Sigmoid colon (tissue), 4 donors: Measurements from ENCODE around the gene RXRA.

Experiments
- EP300 ChIP-seq, 4 donors: sonication (generic); formaldehyde crosslinking; IDR thresholded peaks; one replicate each; pipeline ENCODE4 v1.6.1; 2017; ENCODE audit warnings: antibody characterized with exemption in 4 of 4
- POLR2A ChIP-seq, 2 donors: fragments of 450-650 bp; IDR thresholded peaks; one replicate each; pipeline ENCODE4 v1.6.1; 2016; ENCODE audit warnings: antibody characterized with exemption in 2 of 2, mild to moderate bottlenecking in 2 of 2, moderate library complexity in 2 of 2
- POLR2AphosphoS5 ChIP-seq, 4 donors: sonication (generic); formaldehyde crosslinking; IDR thresholded peaks; one replicate each; pipeline ENCODE4 v1.6.1; 2017; ENCODE audit warnings: antibody characterized with exemption in 4 of 4
- TF ChIP-seq, protein P1 (sequence below), 4 experiments: fragments of 450-650 bp in 3 of 4; fragments of 200-600 bp in 1 of 4; IDR thresholded peaks; one replicate each; pipeline ENCODE4 v1.5.1; 2016 to 2019; ENCODE audit warnings: antibody characterized with exemption in 4 of 4, mild to moderate bottlenecking in 3 of 4, moderate library complexity in 2 of 4

DNA sequence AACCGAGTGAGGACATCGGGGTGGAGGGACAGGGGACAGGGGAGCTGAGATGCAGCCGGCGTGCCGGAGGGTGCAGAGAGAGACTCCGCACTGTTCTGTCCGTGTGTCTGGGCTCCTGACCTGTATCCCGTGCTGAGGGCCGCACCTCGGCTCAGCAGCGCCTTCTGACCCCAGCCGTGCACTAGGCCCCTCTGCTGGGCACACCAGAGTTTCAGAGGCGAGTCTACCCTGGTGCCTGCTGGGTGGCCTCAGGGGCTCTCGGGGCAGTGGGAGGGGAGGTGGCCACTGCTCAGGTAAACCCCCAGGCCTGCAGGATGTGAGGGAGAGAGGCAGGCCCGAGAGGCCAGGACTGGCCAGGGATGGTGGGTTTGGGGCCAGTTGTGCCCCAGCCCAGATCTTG, 100.2 kb downstream of the RXRA start:
- TF ChIP-seq EP300 (IDR thresholded peaks at IDR 0.05) (no peak), POLR2A (IDR thresholded peaks at IDR 0.05) (no peak), POLR2AphosphoS5 (IDR thresholded peaks at IDR 0.05) (no peak)
- TF ChIP-seq, protein P1, sequence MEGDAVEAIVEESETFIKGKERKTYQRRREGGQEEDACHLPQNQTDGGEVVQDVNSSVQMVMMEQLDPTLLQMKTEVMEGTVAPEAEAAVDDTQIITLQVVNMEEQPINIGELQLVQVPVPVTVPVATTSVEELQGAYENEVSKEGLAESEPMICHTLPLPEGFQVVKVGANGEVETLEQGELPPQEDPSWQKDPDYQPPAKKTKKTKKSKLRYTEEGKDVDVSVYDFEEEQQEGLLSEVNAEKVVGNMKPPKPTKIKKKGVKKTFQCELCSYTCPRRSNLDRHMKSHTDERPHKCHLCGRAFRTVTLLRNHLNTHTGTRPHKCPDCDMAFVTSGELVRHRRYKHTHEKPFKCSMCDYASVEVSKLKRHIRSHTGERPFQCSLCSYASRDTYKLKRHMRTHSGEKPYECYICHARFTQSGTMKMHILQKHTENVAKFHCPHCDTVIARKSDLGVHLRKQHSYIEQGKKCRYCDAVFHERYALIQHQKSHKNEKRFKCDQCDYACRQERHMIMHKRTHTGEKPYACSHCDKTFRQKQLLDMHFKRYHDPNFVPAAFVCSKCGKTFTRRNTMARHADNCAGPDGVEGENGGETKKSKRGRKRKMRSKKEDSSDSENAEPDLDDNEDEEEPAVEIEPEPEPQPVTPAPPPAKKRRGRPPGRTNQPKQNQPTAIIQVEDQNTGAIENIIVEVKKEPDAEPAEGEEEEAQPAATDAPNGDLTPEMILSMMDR (IDR thresholded peaks at IDR 0.05): no peak
